NCI-H1694 treated with DMSO at 0.1 percent for 48 hours (cell line): ENCODE results near the gene MYL7.

Source experiments
- DNase-seq: peaks from one replicate; lab custom pipeline; 2025; lab: John Stamatoyannopoulos, UW

MYL7 gene

DNA sequence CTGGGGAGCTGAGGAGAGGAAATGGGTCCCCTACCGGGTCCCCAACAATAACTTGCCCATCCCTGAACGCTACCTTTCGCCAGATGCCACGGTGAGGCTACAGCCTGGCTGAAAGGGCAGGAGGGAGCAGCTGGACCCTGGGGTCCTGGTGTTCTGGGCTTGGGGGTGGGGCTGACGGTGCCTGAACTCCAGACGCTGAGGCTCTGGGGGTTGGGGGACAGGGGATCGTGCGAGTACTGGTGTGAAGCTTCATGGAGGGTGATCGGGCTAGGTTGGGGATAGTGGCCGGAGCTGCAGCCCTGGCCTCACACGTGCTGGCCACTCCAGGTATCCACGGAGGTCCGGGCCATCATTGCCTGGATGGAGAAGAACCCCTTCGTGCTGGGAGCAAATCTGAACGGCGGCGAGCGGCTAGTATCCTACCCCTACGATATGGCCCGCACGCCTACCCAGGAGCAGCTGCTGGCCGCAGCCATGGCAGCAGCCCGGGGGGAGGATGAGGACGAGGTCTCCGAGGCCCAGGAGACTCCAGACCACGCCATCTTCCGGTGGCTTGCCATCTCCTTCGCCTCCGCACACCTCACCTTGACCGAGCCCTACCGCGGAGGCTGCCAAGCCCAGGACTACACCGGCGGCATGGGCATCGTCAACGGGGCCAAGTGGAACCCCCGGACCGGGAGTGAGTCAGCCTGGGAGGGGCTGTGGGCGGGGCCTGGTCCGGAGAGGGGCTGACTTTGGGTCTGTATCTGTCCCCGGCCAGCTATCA, 28.7 kb downstream of the MYL7 start:
- DNase-seq: no peak

DNA sequence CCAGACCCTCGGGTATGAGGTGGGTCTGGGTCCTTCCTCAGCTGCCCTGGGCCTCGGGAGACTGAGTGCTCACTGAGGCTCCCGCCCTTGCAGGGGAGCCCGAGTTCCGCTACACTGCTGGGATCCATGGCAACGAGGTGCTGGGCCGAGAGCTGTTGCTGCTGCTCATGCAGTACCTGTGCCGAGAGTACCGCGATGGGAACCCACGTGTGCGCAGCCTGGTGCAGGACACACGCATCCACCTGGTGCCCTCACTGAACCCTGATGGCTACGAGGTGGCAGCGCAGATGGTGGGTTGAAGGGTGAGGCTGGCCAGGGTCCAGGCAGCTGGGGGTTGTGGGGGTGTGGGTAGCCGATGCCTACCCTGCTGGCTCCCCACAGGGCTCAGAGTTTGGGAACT, 29.4 kb downstream of the MYL7 start:
- no peak for DNase-seq

DNA sequence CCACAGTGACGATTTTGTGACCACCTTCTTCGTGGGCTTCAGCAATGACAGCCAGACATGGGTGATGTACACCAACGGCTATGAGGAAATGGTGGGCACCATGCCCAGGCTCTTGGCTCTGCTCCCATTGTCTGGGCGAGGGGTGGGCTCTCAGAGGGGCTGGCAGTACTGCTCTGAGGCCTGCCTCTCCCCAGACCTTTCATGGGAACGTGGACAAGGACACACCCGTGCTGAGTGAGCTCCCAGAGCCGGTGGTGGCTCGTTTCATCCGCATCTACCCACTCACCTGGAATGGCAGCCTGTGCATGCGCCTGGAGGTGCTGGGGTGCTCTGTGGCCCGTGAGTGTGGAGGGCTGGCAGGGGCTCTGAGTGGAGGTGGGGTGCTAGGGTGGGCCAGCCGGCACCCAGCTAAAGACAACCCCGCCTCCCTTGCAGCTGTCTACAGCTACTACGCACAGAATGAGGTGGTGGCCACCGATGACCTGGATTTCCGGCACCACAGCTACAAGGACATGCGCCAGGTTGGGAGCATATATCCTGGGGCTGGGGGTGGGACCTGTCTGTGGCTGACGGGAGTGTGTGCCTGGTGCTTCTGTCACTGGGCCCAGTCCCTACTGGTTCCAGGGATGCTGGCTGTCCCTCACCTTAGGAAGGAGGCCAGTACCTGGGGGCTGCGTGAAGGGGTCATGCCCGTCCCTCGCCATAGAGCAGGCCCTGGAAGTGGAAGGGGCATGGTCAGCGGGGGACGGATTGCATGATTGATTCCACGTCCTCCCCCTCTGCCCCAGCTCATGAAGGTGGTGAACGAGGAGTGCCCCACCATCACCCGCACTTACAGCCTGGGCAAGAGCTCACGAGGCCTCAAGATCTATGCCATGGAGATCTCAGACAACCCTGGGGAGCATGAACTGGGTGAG, 30.2 kb downstream of the MYL7 start:
- DNase-seq: peak; percentile 35

DNA sequence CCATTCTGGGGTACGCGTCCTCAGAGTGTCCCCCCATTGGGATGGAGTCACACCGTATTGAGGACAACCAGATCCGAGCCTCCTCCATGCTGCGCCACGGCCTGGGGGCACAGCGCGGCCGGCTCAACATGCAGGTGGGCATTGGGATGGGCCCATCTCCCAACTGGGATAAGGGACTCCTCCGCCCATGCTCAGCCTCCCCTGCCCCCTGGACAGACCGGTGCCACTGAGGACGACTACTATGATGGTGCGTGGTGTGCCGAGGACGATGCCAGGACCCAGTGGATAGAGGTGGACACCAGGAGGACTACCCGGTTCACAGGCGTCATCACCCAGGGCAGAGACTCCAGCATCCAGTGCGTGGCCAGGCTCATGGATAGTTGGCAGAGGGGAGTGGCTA, 31.1 kb downstream of the MYL7 start:
- DNase-seq: no peak

DNA sequence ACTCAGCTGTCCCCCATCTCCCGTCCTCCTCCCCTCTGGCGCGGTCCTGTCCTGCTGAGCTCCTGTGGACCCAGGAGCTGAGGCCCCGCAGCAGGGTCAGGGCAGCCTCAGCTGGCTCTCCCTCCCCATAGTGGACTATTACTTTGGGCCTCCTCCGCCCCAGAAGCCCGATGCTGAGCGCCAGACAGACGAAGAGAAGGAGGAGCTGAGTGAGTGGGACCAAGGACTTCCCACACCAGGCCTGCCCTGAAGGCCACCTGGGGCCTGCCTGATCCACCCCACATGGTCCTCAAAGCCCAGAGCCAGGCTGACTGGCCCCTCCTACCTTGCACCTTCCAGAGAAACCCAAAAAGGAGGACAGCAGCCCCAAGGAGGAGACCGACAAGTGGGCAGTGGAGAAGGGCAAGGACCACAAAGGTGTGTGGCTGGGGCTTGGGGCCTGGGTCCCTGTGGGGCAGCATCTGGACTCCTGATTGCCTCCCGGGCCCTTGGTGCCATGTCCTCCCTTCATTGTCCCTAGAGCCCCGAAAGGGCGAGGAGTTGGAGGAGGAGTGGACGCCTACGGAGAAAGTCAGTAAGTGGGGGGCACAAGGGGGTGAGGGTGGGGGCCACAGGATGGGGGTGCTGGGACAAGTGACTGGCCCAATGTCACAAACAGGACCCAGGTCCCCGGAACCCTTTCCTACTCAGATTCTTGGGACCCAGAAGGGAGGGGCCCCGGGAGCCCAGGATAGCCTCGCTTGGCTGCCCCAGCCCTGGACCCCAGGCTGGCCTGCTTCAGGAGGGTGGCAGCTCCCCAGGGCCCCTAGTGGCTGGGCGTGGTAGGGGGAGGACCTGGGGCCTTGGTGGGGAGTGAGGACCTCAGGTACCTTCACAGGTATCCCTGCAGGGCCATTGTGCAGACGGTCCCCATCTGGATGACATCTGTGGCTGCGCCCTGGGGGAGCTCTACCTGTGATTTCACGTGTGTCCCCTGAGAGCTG, 32.1 kb downstream of the MYL7 start:
- DNase-seq: no peak

DNA sequence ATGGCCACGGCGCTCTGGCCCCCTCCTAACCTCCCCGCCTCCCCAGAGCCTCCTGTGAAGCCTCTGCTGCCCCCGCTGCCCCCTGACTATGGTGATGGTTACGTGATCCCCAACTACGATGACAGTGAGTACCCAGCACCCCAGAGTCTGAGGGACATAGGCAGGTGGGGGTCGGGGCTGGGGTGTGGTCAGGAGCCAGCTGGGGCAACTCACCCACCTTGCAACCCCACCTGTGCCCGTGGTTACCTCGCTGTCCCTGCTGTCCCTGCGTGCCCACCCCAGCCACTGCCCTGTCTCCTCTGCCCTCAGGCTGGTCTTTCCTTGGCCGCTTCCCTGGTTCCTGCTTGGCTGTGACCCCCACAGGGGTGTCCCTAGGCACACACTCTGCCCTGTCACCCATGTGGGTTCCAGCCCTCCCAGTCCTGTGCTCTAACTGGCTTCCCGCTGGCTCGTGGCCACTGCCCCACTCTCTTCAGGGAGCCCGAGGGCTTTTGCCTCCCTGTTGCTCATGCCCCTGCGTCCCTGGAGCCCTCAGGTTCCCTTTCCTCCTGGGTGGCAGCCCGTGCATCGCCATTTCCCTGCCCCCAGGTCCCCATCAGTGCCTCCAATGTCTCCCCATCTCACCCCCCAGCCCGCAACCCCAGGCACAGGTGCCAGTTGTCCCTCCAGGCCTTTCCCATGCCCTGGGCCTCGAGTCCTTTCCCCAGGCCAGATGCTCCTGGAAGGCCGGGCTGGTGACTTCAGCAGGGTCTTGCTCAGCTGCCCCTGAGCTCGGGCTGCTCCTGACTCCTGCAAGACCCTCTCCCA, 33.0 kb downstream of the MYL7 start:
- no peak for DNase-seq

DNA sequence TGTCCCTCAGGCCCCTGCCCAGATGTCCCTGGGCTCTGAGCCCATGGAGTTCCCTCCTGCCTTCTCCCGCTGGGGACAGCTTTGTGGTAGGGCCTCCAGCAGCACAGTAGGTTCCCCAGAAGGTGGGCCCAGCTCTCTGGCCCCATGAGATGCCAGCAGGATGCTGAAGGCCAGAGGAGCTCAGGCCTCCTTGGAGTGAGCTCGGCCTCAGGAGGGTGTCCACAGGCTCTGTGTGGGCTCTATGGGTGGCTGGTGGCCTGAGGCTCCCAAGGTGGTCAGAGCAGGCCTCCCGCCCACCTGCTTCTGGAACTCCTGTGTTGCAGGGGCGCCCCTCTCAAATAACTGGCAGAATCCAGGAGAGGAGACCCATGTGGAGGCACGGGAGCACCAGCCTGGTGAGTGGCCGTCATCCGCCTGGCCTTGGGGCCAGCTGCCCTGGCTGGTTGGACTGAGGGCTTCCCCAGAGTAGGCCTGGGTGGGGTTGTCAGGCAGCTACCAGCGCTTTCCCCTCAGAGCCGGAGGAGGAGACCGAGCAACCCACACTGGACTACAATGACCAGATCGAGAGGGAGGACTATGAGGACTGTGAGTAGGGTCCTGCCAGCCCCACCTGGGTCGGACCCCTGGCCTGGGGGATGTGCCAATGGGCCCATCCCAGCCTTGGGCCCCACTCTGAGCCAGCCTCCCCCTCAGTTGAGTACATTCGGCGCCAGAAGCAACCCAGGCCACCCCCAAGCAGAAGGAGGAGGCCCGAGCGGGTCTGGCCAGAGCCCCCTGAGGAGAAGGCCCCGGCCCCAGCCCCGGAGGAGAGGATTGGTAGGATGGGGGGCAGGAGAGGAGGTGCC, 33.8 kb downstream of the MYL7 start:
- no peak for DNase-seq

DNA sequence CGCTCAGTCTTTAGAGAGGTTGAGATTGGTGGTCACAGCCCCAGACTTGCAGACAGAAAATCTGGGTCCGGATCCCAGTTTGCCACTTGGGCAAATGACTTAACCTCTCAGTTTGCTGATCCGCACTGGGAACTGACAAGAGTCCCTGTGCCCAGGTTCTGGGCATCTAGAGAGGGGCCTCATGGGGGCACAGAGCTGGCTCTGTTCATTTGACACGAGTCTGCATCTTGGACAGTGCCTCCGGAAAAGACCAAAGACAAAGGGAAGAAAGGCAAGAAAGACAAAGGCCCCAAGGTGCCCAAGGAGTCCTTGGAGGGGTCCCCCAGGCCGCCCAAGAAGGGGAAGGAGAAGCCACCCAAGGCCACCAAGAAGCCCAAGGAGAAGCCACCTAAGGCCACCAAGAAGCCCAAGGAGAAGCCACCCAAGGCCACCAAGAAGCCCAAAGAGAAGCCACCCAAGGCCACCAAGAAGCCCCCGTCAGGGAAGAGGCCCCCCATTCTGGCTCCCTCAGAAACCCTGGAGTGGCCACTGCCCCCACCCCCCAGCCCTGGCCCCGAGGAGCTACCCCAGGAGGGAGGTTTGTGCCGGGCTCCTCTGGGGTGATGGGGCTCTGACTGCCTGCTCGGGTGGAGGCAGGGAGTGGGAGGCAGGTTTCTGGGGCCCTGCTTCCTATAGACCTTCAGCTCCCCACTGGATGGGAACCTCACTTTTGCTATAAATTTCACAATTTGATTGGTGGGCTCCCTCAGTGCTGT, 34.6 kb downstream of the MYL7 start:
- no peak for DNase-seq

DNA sequence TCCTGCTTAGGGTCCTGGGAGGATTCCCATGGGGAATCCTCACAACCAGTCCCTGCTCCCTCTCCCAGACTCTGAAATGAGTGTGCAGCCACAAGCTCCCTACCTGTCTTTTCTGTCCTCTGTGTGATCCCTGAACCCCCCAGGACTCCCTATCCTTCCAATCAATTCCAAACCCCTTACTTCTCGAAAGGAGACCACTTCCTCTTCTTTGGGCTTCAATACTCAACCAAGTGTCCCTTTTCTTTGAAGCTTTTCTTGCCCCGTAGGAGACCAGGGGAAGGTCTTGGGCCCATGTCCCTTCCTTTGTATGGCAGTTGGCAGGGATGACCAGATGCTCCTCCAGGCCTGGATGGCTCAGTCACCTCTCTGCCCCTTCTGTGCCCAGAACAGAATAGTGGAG, 35.3 kb downstream of the MYL7 start:
- no peak for DNase-seq

DNA sequence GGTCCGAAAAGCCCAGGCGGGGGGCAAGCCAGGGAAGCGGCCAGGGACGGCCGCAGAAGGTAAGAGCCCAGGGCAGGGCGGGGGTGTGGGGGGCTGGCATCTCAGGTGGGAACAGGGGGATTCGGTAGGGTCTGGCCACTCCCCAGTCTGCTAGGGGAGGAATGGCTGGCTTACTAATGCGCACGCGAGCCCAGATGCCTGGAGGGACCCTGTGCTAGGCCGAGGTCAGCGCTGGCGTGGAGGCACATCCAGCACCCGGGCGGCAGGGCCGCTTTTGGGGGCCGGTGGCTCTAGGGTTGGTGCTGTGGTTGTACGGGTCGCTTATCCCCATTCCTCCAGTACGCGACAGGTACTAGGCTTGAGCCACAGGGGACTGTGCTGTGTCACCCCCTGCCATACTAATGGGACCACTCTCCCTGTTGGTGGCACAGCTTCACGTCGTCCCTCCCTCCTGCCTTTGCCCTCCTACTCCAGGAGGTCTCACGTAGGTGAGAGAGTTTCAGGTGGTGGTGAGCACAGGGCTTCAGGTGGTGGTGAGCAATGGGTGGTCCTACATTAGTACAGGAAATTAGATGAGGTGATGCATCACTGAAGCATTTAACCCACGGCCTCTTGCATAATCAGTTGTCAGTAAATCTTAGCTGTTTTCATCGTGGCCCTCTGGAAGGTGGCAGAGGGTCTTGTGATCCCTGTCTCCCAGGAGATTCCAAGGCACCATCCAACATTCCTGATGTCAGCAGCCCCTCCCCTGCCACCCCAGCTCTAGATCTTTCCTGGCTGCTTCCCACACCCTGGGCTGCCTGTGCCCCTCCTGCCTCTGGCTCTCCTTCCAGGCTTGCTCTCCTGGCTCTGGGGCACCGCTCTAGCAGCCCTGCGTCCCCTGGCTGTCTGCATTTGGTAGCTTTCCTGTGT, 36.0 kb downstream of the MYL7 start:
- no peak for DNase-seq

DNA sequence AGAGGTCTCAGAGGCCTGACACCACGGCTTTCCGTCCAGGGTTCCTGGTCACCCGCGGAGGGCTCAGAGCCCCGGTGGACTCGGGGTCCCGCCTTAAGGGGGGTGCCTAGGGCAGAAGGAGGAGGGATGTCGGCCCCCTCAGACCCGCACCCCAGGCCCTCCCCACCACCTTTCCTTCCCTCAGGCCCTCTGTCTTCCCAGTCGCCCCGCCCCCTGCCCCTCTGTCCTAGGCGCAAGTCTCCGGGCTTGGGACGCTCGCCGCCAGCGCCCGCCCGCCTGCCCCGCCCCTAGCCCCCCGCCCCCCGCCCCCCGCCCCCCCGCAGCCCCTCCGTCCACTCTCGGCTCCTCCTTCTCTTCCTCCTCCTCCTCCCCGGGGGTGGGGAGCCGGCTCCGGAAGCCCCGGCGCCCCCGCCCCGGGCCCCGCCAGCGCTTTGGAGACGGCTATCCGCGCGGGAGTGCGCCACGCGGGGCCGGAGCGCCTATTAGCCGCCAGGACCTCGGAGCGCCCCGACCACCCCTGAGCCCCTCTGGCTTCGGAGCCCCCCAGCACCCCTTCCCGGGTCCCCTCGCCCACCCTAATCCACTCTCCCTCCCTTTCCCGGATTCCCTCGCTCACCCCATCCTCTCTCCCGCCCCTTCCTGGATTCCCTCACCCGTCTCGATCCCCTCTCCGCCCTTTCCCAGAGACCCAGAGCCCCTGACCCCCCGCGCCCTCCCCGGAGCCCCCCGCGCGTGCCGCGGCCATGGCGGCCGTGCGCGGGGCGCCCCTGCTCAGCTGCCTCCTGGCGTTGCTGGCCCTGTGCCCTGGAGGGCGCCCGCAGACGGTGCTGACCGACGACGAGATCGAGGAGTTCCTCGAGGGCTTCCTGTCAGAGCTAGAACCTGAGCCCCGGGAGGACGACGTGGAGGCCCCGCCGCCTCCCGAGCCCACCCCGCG, 36.9 kb downstream of the MYL7 start, which contains the start of gene AEBP1:
AEBP1 (plus strand) TSS at position 423 of the 937 bp plus-strand sequence; CDS start at position 744, 321 bp downstream.
- DNase-seq: no peak

DNA sequence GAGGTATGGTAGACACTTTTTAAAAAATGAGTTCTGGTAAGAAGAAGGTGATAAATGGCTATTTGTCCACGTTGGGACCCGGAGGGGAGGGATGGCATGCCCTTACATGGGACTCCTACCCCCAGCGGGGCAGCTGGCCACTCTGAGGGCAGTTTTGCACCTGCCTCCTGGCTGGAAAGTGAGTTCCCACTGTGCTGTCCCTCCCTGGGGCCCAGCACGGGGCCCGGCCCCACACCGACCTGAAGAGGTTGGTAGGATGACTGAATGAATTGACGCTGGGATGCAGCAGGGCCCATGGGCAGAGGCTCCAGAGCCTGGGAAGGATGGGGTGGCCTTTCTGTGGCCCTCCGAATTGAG, 37.6 kb downstream of the MYL7 start:
- no peak for DNase-seq

DNA sequence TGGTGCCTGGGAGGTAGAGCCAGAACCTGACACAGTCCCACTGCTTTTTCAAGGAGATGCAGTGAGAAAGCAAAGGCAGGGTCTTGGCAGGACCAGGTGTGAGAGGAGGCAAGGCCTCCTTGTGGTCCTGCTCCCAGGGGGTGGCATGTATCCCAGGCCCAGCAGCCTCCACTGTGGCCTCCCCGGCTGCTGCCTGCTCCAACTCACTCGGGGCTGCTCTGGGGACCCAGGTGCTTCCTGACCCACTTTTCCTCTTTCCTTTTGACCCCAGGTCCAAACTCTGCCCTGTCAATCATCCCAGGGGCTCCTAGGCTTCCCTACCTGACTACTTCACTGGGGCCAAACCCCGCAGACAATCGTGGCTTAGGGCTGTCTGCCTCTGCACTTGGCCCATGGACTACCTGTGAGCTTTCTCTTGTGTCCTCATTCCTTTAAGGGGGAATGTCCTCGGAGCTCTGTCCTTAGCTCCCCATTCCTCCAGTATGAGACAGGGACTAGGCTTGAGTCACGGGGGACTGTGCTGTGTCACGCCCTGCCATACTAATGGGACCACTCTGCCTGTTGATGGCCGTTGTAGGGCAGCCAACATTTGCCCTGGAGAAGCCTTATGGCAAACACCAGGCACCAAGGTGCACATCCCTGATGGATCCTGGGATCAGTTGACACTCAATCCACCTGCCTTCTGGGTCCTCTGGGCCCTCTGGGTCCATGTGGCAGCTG, 38.1 kb downstream of the MYL7 start:
- DNase-seq: no peak

DNA sequence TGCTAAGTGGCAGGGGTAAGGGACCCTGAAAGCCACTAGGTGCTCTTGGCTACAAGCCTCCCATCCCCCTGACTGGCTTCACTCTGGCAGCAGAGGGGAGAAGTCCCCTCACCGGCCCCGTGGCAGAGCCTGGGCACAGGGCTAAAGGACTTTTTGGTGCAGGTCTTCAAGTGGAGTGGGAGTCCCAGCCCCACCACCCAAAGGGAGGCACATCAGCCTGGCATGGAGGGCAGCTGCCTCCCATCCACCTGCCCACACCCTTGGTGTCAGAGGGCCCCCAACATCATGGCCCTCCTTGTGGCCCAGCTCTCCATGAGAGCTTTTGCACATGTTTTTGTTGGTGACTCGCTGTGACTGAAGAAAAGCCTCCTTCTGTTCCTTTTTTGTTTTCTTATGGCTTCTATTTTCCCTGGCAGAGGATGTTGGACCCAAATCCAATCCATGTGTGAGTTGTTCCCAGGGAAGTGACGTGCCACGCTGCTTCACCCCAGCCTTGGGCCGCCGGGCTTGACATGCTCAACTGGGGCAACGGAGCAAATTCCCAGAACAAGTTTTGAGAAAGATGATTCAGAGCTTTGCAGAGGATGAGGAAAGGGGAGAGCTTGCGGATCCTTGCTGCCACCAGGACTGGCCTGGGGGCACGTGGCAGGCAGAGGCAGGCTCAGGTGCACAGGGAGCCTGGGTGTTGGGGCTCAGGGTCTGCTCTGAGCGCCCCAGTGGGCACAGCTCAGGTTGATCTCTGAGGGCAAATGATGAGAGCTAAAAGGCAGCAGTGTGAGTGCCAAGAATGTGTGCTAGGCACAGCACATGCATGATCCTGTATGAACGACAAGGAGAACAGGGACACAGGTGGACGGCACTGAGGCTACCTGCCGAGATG, 38.9 kb downstream of the MYL7 start:
- no peak for DNase-seq

DNA sequence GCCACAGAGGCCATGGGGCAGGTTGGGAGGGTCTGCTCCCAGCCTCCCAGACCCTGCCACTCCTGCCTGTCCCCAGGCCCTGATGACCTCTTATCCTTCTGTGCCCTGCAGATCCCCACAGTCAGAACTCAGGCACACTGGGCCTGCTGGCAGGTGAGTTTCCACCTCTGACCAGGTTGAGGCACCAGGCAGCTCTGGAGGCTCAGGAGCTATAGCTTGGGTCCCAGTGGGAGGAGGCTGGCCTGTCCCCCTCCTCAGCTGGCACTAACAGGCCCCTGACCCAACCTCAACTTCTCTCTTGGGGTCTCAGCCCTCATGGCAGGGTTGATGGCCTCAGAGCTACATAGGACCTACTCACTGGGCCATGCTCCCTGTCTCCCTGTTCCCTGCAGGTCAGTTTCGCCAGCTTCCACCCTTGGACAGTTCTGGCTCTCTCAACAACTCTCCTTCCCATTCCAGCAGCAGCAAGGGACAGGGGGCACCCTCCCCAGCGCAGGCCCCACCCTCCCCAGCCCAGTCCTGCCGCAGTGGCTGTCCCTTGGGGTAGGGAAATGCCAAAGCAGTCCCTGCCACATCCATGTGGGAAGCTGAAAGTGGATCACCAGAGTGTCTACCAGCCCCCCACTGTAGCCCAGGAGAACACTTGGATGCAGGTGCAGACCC, 39.7 kb downstream of the MYL7 start:
- DNase-seq: no peak
